Measurements from ENCODE around the gene PRKCE. TPM values are rescaled to one million over a fixed set of nuclear protein-coding genes. Genes with fewer than 3 reads are reported as not detected.

The PRKCE gene
- total RNA-seq, 1 experiment from 2014 or later, result 14.8 TPM

DNA sequence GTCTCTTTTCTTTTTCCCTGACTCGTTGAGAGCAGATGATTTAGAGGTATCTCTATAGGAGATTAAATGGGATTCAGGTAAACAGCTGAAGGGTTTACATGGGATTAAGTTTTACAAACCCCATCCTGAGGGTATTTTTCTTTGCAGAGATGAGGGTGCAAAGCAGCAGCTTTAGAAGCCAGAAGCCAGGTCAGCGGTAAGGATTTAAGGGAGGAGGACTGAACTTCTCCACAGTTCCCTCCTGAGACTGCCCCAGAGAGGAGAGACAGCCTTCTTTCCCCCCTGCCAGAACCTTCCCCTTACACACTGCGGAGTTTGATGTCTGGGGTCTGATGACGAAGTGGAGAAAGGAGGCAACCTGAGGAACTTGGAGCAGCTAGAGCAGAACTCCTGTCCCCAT is 220.1 kb downstream of the PRKCE start:
- Histone ChIP-seq H3K9me3 (ENCODE audit: control insufficient read depth in 1 of 2, insufficient read depth in 1 of 2, low read depth in 1 of 2, low read length in 2 of 2) (peaks cover 3 to 4% of the 10 kb centered on the region in 2 experiments; a peak in 1 of 4 replicates), H3K4me3 (replicated peaks in 1 of 2; ENCODE audit: low read depth in 1 of 2, low read length in 2 of 2) (no peak overlapping the region), H2AFZ (ENCODE audit: low read depth, low read length, poor library complexity, severe bottlenecking) (no peak overlapping the region), H3K27me3 (ENCODE audit: insufficient read depth, low read length) (no peaks in the 10 kb centered on the region), H3K9me2 (ENCODE audit: insufficient read depth) (no peaks in the 10 kb centered on the region), H3K36me3 (ENCODE audit: control insufficient read depth in 1 of 2, insufficient read depth in 2 of 2, low read length in 2 of 2) (no peaks in the 10 kb centered on the region), H3K9ac (ENCODE audit: low read length) (no peak overlapping the region), H3K4me2 (ENCODE audit: low read length) (no peak overlapping the region), H3K79me2 (ENCODE audit: insufficient read depth, low read length) (no peaks in the 10 kb centered on the region), H3K4me1 (ENCODE audit: control insufficient read depth in 1 of 2, insufficient read depth in 2 of 2, low read length in 2 of 2) (peaks cover 0 to 6% of the 10 kb centered on the region in 2 experiments; a peak in 1 of 4 replicates), H4K20me1 (ENCODE audit: insufficient read depth) (no peaks in the 10 kb centered on the region), H3K27ac (ENCODE audit: low read depth, low read length) (no peak overlapping the region)
- POLR2A ChIA-PET, result no interaction called here
- TF ChIP-seq, protein P1, sequence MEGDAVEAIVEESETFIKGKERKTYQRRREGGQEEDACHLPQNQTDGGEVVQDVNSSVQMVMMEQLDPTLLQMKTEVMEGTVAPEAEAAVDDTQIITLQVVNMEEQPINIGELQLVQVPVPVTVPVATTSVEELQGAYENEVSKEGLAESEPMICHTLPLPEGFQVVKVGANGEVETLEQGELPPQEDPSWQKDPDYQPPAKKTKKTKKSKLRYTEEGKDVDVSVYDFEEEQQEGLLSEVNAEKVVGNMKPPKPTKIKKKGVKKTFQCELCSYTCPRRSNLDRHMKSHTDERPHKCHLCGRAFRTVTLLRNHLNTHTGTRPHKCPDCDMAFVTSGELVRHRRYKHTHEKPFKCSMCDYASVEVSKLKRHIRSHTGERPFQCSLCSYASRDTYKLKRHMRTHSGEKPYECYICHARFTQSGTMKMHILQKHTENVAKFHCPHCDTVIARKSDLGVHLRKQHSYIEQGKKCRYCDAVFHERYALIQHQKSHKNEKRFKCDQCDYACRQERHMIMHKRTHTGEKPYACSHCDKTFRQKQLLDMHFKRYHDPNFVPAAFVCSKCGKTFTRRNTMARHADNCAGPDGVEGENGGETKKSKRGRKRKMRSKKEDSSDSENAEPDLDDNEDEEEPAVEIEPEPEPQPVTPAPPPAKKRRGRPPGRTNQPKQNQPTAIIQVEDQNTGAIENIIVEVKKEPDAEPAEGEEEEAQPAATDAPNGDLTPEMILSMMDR (IDR thresholded peaks at IDR 0.05 in 2 of 3, conservative IDR thresholded peaks at IDR 0.05 in 1 of 3; ENCODE audit: borderline replicate concordance in 1 of 3, insufficient read depth in 1 of 3, low read depth in 2 of 3, low read length in 2 of 3), result no peak
- TF ChIP-seq, protein P2, sequence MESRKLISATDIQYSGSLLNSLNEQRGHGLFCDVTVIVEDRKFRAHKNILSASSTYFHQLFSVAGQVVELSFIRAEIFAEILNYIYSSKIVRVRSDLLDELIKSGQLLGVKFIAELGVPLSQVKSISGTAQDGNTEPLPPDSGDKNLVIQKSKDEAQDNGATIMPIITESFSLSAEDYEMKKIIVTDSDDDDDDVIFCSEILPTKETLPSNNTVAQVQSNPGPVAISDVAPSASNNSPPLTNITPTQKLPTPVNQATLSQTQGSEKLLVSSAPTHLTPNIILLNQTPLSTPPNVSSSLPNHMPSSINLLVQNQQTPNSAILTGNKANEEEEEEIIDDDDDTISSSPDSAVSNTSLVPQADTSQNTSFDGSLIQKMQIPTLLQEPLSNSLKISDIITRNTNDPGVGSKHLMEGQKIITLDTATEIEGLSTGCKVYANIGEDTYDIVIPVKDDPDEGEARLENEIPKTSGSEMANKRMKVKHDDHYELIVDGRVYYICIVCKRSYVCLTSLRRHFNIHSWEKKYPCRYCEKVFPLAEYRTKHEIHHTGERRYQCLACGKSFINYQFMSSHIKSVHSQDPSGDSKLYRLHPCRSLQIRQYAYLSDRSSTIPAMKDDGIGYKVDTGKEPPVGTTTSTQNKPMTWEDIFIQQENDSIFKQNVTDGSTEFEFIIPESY (IDR thresholded peaks at IDR 0.05; ENCODE audit: extremely low read depth, insufficient replicate concordance, low read length), result no peak
- TF ChIP-seq CBX3 (IDR thresholded peaks at IDR 0.05; ENCODE audit: low read depth) (no peak), POLR2A (IDR thresholded peaks at IDR 0.05; ENCODE audit: borderline replicate concordance, extremely low read depth, insufficient read depth, insufficient read length) (no peak), ZNF274 (IDR thresholded peaks at IDR 0.05; ENCODE audit: low read depth, low read length) (no peak), POLR2AphosphoS5 (IDR thresholded peaks at IDR 0.05; ENCODE audit: low read depth, low read length) (no peak), YY1 (IDR thresholded peaks at IDR 0.05; ENCODE audit: extremely low read depth, insufficient replicate concordance, low read depth, low read length) (no peak), RAD21 (IDR thresholded peaks at IDR 0.05; ENCODE audit: low read depth) (no peak), ZFX (IDR thresholded peaks at IDR 0.05) (no peak), CEBPB (IDR thresholded peaks at IDR 0.05; ENCODE audit: low read depth) (no peak)
- intact Hi-C loops (cut with micrococcal nuclease), result no loop called here
- ATAC-seq (no peak), DNase-seq (ENCODE audit: low read depth, low spot score) (no peak)
- RAD21 ChIA-PET (ENCODE audit: low non-redundant PET in 1 of 2, low total read pairs in 2 of 2, uncharacterized antibody in 2 of 2, unreplicated experiment in 2 of 2), result no interaction called here
- no TSS peak for BruUV-seq (replicated peaks)
- CTCF ChIA-PET, result no interaction called here
